GM18505 (cell line): ENCODE data around the gene TWIST1.

Experiments
- ATAC-seq: cut with Tn5 transposase; IDR thresholded peaks from one replicate; pipeline ENCODE4 v1.9.1; 2021; ENCODE audit not compliant: unreplicated experiment
- POLR2A ChIP-seq: IDR thresholded peaks from 4 replicates; pipeline ENCODE4 v1.6.1; 2011; ENCODE audit warnings: borderline replicate concordance; ENCODE audit not compliant: insufficient read depth, insufficient read length; ENCODE audit errors: extremely low read depth

The TWIST1 gene

GRCh38 chr7:19119372-19119771 lies 1.9 kb upstream of the TWIST1 start:
- TF ChIP-seq POLR2A, result no peak
- ATAC-seq, result no peak

- no peak for TF ChIP-seq POLR2A
- ATAC-seq, result no peak
These were observed 1.4 kb upstream of the TWIST1 start for GRCh38 chr7:19118636-19119371.

DNA sequence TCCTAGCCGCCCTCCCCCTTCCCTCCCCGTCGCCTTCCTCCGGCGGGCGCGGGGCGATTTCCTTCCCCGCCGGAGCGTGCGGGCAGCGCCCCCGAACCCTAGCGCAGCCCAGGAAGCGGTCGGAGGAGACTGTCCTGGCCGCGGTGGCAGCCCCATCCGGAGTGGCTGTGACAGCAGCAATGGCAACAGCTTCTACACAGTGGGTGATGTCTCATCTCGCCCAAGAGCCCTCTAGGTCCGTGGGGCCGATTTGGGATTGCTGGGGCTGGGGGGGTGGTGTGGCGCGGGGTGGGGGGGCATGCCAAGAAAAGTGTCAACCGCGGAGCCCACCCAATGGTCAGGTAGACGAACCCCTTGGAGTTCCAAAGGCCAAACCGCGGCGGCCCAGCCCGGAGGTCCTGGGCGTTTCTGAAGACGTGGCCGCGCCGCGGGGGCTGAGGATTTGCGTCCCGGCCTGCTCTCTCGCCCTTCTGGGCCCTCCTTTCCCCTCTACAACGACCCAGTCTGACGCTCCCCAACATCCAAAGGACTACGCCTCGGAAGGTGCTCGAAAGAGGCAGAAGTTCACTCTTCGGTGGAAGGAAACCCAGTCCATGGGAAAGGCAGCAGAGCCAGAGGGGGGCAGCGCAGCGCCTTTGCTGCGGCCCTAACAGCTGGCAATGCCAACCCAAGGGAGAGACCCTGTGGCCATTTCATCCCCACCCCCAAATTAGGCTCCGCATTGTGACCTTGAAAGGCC lies 603 bp upstream of the TWIST1 start:
- TF ChIP-seq POLR2A, result no peak
- ATAC-seq, result no peak

DNA sequence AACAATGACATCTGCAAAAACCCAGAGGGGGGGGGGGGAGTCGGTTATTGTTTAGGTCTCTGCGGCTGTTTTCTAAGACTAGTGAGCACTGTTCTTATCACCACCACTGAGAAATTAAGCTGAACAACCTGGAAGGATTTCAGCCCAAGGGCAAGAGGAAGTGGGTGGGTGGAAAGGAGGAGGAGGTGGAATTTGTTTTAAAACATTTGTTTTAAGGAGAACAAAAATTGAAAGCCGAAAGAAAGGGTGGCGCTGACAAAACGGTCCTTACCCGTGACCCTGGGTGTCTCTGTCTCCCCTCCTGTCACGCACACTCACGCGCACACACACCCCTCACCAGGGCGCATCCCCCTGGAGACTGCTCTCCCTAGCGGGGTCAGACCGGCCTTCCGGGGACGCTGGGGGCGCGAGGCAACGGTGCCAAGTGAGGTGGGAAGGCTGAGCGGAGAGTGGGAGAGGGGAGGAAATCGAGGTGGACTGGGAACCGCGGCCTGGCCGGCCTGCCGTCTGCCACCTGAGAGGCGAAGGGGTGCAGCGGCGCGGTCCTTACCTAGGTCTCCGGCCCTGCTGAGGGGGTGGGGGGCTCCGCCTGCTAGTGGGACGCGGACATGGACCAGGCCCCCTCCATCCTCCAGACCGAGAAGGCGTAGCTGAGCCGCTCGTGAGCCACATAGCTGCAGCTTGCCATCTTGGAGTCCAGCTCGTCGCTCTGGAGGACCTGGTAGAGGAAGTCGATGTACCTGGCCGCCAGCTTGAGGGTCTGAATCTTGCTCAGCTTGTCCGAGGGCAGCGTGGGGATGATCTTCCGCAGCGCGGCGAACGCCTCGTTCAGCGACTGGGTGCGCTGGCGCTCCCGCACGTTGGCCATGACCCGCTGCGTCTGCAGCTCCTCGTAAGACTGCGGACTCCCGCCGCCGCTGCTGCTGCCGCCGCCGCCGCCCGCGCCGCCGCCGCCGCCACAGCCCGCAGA lies 1.0 kb downstream of the TWIST1 start:
- peak; percentile 28 for ATAC-seq

DNA sequence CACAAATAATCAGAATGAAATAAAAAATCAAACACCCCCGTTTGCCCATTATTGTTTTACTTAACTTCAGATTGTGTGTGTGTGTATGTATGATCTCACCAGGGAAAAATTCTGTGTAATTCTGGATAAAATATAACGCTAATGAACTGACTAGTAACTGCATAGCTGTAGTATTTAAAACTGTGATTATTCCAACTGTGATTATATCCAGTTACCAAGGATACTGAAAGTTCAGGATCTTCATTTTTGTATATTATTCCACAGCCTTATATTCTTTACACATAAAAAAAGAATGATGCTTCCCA lies 2.9 kb downstream of the TWIST1 start:
- no peak for TF ChIP-seq POLR2A
- ATAC-seq, result no peak

More for the DNA sequence above, 1.0 kb downstream of the TWIST1 start:
- TF ChIP-seq POLR2A, result no peak

- ATAC-seq, result no peak
- TF ChIP-seq POLR2A, result no peak
These were observed 3.4 kb downstream of the TWIST1 start for GRCh38 chr7:19113855-19114550.

- no peak for TF ChIP-seq POLR2A
- no peak for ATAC-seq
These were observed 4.5 kb downstream of the TWIST1 start for GRCh38 chr7:19113002-19113350.

GRCh38 chr7:19112274-19113001 lies 5.0 kb downstream of the TWIST1 start:
- TF ChIP-seq POLR2A, result no peak
- ATAC-seq, result no peak

DNA sequence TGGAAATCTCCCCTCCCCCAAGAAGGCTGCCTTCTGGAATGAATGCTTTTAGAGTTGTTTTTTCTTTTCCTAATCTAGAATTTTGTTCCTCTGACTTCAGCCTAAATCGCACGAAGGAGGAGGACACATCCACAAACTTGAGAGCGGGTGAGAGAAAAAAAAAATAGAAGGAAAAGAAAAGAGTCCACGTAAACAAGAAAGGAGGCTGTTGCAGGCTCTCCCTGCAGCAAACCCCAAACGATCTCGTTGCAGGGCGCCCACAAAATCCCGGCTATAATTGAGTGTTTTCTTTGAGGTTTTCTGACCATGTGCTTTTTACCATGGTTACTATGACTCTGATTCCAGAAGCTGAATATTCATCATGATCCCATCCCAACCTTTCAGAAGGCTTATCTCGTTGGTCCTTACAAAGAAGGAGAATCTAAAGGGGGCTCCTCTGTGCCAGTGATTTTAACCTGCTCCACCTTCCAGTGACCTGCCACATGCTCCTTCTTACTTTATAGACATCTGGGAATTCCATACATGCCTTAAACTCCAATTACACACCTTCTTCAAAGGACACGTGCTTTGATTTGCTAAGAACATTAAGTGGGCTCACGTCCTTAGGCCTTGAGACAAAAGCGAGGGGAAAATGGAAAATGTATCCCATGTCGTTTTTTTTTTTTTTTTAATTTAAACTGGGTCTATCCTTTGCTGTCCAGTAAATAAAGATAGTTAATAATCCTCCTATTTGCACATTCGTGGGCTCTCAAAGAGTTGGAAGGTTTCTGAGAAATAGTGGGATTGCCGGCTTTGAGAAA lies 5.8 kb downstream of the TWIST1 start:
- no peak for TF ChIP-seq POLR2A
- ATAC-seq, result no peak

GRCh38 chr7:19110776-19111175 lies 6.7 kb downstream of the TWIST1 start:
- ATAC-seq, result no peak

DNA sequence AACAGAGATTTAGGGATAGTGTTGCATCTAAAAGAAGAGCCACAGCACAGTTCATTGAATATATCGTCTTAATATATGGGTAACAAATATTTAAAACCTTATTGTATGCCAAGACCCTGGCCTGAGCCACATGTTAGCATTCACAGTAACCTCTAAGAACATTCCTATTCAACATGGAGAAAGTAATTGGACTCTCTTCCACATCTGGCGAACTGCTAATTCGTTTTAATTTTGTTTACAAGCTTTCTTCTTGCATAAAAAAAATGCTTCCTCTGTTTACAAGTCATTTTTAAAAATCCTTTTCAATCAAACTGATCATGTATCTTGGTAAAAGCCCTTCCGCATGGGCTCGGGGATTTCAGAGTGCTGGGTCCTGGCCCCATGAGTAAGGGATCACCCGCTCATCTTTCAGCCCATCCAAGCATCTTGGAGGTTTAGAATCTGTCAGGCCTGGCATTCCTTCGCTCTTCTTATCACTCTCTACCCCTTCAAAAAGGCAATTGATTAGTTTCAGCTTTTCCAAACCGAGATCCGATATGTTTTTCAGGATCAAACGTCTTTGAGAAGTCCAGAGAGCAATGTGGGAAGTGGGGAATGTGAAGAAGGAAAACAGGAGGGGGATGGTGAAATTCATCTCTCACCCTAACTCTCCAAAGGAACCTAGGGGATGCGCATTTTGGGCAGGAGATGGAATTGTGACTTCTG lies 7.3 kb downstream of the TWIST1 start:
- no peak for ATAC-seq
- no peak for TF ChIP-seq POLR2A

More at GRCh38 chr7:19110776-19111175, 6.7 kb downstream of the TWIST1 start:
- TF ChIP-seq POLR2A, result no peak
